Glutamatergic neuron (in vitro differentiated cells): ENCODE results near the gene LZTS3. TPM values are rescaled to one million over a fixed set of nuclear protein-coding genes. Genes with fewer than 3 reads are reported as not detected.

Experiments used
- DNase-seq: peaks from one replicate; pipeline ENCODE4 v3.0.0; 2022
- H3K27ac Mint-ChIP-seq: one replicate; pipeline ENCODE4 v1.8.0; 2020; ENCODE audit warnings: mild to moderate bottlenecking, mixed read lengths, inconsistent platforms; ENCODE audit not compliant: unreplicated experiment
- H3K27me3 Mint-ChIP-seq: one replicate; pipeline ENCODE4 v1.8.0; 2020; ENCODE audit warnings: mild to moderate bottlenecking, moderate library complexity, mixed read lengths, inconsistent platforms; ENCODE audit not compliant: unreplicated experiment
- H3K36me3 Mint-ChIP-seq: one replicate; pipeline ENCODE4 v1.8.0; 2020; ENCODE audit warnings: mild to moderate bottlenecking, mixed read lengths, inconsistent platforms; ENCODE audit not compliant: unreplicated experiment
- H3K4me1 Mint-ChIP-seq: one replicate; pipeline ENCODE4 v1.8.0; 2020; ENCODE audit warnings: mild to moderate bottlenecking, low read depth, mixed read lengths, inconsistent platforms; ENCODE audit not compliant: unreplicated experiment
- H3K4me3 Mint-ChIP-seq: one replicate; pipeline ENCODE4 v1.8.0; 2020; ENCODE audit warnings: mild to moderate bottlenecking, mixed read lengths, inconsistent platforms; ENCODE audit not compliant: unreplicated experiment
- H3K9me3 Mint-ChIP-seq: one replicate; pipeline ENCODE4 v1.8.0; 2020; ENCODE audit warnings: mild to moderate bottlenecking, moderate library complexity, mixed read lengths, inconsistent platforms; ENCODE audit not compliant: unreplicated experiment
- CTCF ChIP-seq: fragments of 200-600 bp; sonication (generic); IDR thresholded peaks from one replicate; pipeline ENCODE4 v1.5.0; 2021; ENCODE audit not compliant: partially characterized antibody, unreplicated experiment
- total RNA-seq: library from RNA; stranded (reverse); fragmentation: NEBNext Ultra II Directional; extraction: Animal tissue kit (Norgen Biotek cat#: 25700); gene quantifications from one replicate; pipeline ENCODE4 v1.2.1, GENCODE V29; 2021; ENCODE audit not compliant: unreplicated experiment

Gene LZTS3
- total RNA-seq, 1 donor from 2014 or later = 56.8 TPM

- H3K36me3 Mint-ChIP-seq = no peaks in the 10 kb centered on the region
- TF ChIP-seq CTCF = no peak
- H3K4me3 Mint-ChIP-seq = peak overlapping the region; percentile 91
- H3K4me1 Mint-ChIP-seq = peaks cover 16% of the 10 kb centered on the region
- peak; percentile 98 for DNase-seq
- H3K9me3 Mint-ChIP-seq = peaks cover 15% of the 10 kb centered on the region
- peaks cover 10% of the 10 kb centered on the region for H3K27me3 Mint-ChIP-seq
- peak overlapping the region; percentile 88 for H3K27ac Mint-ChIP-seq
These were observed 477 bp upstream of the LZTS3 start for GRCh38 chr20:3173610-3174441.

DNA sequence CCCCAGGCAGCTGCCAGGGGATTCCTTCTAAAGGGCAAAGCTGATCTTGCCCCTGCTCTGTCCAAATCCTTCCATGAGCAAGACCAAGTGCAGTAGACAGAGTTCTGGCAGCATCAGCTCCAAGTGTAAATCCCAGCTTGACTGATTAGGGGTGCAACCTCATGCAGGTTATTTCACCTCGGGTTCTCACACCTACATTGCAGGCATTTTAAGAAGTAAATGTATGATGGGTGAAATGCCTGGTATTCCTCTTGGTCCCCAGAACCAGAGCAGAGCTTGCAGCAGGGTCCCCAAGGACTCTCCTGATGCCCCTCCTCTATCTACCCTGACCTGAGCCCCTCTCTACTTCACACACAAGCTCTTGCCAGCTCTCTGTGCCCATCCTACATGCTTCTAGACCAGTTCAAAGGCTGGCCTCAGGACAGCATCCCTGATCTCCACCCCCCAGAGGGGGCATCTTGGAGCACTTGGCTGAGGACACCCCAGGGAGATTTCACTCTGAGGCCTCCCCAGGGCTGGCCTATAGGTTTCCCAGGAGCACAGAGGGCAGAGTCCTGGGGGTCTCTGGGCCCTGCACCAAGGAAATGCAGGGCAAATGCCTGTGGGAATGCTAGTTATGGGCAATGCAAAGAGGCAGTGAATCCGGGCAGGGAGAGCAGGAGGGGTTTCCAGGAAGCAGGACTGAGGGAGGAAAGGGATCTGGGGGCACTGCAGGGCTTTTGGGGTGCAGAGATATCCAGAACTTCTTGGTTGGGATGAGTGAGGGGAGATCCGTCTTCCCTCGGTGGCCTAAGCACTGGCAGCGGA lies 1.0 kb downstream of the LZTS3 start:
- Mint-ChIP-seq H3K4me1 (peaks cover 20% of the 10 kb centered on the region), H3K36me3 (no peaks in the 10 kb centered on the region), H3K27me3 (peaks cover 10% of the 10 kb centered on the region), H3K27ac (peak overlapping the region; percentile 90), H3K9me3 (peaks cover 15% of the 10 kb centered on the region), H3K4me3 (peak overlapping the region; percentile 91)
- no peak for TF ChIP-seq CTCF
- no peak for DNase-seq

- Mint-ChIP-seq H3K4me1 (peaks cover 20% of the 10 kb centered on the region), H3K36me3 (no peaks in the 10 kb centered on the region), H3K27me3 (peaks cover 10% of the 10 kb centered on the region), H3K27ac (no peak overlapping the region), H3K4me3 (peak overlapping the region; percentile 91), H3K9me3 (peaks cover 15% of the 10 kb centered on the region)
- no peak for TF ChIP-seq CTCF
- DNase-seq = no peak
These were observed 1.8 kb downstream of the LZTS3 start for GRCh38 chr20:3171391-3172125.

DNA sequence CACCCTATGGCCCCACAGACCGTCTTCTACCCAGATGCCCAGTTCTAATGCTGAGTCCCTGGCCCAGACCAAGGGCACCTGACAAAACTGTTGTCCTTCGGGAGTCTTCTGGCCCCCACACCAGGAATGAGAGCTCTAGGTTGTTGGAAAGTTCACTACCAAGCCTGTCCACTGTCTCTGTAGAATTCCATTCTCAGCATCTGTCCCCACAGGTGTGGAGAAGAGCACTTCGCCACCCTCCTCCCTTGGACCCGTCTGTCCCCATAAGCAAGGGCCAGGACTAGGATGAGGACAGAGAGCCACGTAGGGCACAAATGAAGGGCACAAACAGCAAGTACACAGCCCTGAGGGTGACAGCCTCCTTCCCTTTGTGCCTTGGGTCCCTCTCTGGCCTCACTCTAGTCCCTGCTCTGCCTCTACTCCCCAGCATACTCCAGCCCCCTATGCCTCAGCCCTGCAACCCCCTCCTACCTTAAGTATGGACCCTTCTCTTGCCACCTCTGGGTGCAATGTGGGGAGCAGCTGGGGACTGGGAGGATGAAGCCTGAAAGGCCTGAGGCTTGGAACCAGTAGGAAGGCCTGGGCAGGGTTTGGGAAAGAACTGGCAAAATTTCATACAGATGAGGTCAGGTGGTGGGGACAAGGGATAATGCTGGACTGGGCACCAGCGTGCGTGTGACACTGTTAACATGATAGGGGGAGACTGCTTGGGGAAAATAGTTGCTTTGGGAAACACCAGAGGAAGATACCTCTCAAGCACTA lies 4.3 kb downstream of the LZTS3 start:
- peak overlapping the region; percentile 57 for H3K4me3 Mint-ChIP-seq
- peaks cover 9% of the 10 kb centered on the region for H3K9me3 Mint-ChIP-seq
- no peak for DNase-seq
- H3K36me3 Mint-ChIP-seq = no peaks in the 10 kb centered on the region
- H3K27me3 Mint-ChIP-seq = peaks cover 6% of the 10 kb centered on the region
- H3K27ac Mint-ChIP-seq = no peak overlapping the region
- peaks cover 16% of the 10 kb centered on the region for H3K4me1 Mint-ChIP-seq
- no peak for TF ChIP-seq CTCF
